Ascending aorta (tissue), 2 donors: ENCODE results near the gene MOGAT3. TPM values are rescaled to one million over a fixed set of nuclear protein-coding genes. Genes with fewer than 3 reads are reported as not detected.

Source experiments
- DNase-seq, 2 donors: peaks; one replicate each; pipeline ENCODE4 v3.0.0-alpha.2; 2019; ENCODE audit warnings: low spot score in 2 of 2
- H3K27ac ChIP-seq, 2 donors: fragments of 200-600 bp; sonication (generic); one replicate each; pipeline ENCODE4 v1.5.1; 2016 to 2017; ENCODE audit warnings: mild to moderate bottlenecking in 1 of 2
- H3K27me3 ChIP-seq: fragments of 200-600 bp; sonication (generic); one replicate; pipeline ENCODE4 v1.5.1; 2017
- H3K36me3 ChIP-seq, 2 donors: fragments of 200-600 bp; sonication (generic); one replicate each; pipeline ENCODE4 v1.5.1; 2016
- H3K4me1 ChIP-seq, 2 donors: fragments of 200-600 bp; sonication (generic); one replicate each; pipeline ENCODE4 v1.5.1; 2016 to 2017; ENCODE audit warnings: mild to moderate bottlenecking in 1 of 2
- H3K4me3 ChIP-seq, 2 donors: fragments of 200-600 bp; sonication (generic); one replicate each; pipeline ENCODE4 v1.5.1; 2016 to 2017; ENCODE audit warnings: mild to moderate bottlenecking in 1 of 2
- H3K9me3 ChIP-seq, 2 donors: fragments of 200-600 bp; sonication (generic); one replicate each; pipeline ENCODE4 v1.5.1; 2016
- intact Hi-C: fragments of 100-400 bp; cut with DNase I; formaldehyde crosslinking; loops from one replicate; pipeline ENCODE4 v1.15.1; 2023
- total RNA-seq: library from RNA; depleted of rRNA; stranded (reverse); fragments of >200 nt; gene quantifications from one replicate; pipeline ENCODE4 v1.1.0, GENCODE V29; 2016
- TF ChIP-seq, protein P1 (sequence below), 3 experiments: fragments of 200-600 bp in 2 of 3; fragments of 450-650 bp in 1 of 3; sonication (generic) in 2 of 3; IDR thresholded peaks; one replicate each; pipeline ENCODE4 v1.5.1; 2016 to 2019; ENCODE audit warnings: antibody characterized with exemption in 3 of 3, mild to moderate bottlenecking in 1 of 3, moderate library complexity in 1 of 3

The MOGAT3 gene
- total RNA-seq, 1 donor from 2014 or later = not detected

DNA sequence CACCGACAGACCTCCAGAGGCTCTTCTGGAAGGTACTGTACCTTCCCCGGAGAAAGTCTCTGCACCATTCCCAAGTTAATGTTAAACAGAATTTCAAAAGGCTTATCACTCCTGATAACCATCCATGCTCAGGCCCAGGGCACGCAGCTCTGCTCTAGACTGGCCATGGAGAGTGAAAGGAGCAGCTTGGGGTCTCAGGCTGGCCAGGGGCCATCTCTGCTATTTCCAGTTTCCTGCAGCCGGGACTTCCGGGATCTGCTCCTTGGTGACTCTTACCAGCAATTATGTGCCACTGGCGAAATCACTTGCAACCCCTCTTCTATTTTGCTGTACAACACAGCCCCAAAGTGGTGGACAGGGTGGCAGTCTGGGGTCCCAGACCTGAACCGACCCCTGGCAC is 30.8 kb upstream of the MOGAT3 start:
- no peak overlapping the region for H3K27ac ChIP-seq
- TF ChIP-seq, protein P1, sequence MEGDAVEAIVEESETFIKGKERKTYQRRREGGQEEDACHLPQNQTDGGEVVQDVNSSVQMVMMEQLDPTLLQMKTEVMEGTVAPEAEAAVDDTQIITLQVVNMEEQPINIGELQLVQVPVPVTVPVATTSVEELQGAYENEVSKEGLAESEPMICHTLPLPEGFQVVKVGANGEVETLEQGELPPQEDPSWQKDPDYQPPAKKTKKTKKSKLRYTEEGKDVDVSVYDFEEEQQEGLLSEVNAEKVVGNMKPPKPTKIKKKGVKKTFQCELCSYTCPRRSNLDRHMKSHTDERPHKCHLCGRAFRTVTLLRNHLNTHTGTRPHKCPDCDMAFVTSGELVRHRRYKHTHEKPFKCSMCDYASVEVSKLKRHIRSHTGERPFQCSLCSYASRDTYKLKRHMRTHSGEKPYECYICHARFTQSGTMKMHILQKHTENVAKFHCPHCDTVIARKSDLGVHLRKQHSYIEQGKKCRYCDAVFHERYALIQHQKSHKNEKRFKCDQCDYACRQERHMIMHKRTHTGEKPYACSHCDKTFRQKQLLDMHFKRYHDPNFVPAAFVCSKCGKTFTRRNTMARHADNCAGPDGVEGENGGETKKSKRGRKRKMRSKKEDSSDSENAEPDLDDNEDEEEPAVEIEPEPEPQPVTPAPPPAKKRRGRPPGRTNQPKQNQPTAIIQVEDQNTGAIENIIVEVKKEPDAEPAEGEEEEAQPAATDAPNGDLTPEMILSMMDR (IDR thresholded peaks at IDR 0.05) = no peak
- peaks cover 19 to 28% of the 10 kb centered on the region in 2 donors for H3K36me3 ChIP-seq
- no peaks in the 10 kb centered on the region for H3K9me3 ChIP-seq
- no peak for DNase-seq
- H3K4me1 ChIP-seq = no peaks in the 10 kb centered on the region
- intact Hi-C loops = no loop called here
- no peak overlapping the region for H3K4me3 ChIP-seq
- H3K27me3 ChIP-seq = no peaks in the 10 kb centered on the region

DNA sequence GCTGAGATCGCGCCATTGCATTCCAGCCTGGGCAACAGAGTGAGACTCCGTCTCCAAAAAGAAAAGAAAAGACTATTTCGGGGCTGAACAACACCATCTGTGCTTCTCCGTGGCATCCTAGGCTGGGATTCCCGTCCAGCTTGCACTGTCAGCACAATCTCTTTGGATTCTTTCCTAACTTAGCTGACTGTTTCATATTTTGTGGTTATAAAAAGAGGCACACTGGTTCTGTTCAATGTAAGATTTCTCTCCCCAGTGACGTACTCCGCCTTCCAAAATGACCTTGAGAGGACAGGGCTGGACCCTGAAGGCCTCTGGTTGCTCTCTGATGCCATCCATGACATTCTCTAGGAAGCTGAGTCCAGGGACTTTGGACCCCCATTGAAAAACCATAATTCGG is 25.9 kb upstream of the MOGAT3 start:
- no peak for DNase-seq
- intact Hi-C loops = no loop called here
- Histone ChIP-seq H3K4me1 (no peaks in the 10 kb centered on the region), H3K27ac (no peak overlapping the region), H3K9me3 (no peaks in the 10 kb centered on the region), H3K36me3 (peaks cover 47 to 59% of the 10 kb centered on the region in 2 donors), H3K4me3 (no peak overlapping the region), H3K27me3 (no peaks in the 10 kb centered on the region)
- TF ChIP-seq, protein P1 (IDR thresholded peaks at IDR 0.05) = no peak

GRCh38 chr7:101225650-101226049 is 24.8 kb upstream of the MOGAT3 start:
- intact Hi-C loops = no loop called here
- Histone ChIP-seq H3K4me1 (no peaks in the 10 kb centered on the region), H3K27ac (no peak overlapping the region), H3K36me3 (peaks cover 47 to 59% of the 10 kb centered on the region in 2 donors), H3K9me3 (no peaks in the 10 kb centered on the region), H3K27me3 (no peaks in the 10 kb centered on the region), H3K4me3 (no peak overlapping the region)
- TF ChIP-seq, protein P1 (IDR thresholded peaks at IDR 0.05) = no peak
- DNase-seq = no peak

- DNase-seq = no peak
- no peaks in the 10 kb centered on the region for H3K27me3 ChIP-seq
- no peak overlapping the region for H3K4me3 ChIP-seq
- intact Hi-C loops = no loop called here
- H3K36me3 ChIP-seq = peaks cover 35 to 51% of the 10 kb centered on the region in 2 donors
- TF ChIP-seq, protein P1 (IDR thresholded peaks at IDR 0.05) = no peak
- H3K4me1 ChIP-seq = peaks cover 4 to 7% of the 10 kb centered on the region in 2 donors
- H3K27ac ChIP-seq = no peak overlapping the region
- H3K9me3 ChIP-seq = no peaks in the 10 kb centered on the region
Measured at GRCh38 chr7:101223528-101223927, 22.7 kb upstream of the MOGAT3 start.

DNA sequence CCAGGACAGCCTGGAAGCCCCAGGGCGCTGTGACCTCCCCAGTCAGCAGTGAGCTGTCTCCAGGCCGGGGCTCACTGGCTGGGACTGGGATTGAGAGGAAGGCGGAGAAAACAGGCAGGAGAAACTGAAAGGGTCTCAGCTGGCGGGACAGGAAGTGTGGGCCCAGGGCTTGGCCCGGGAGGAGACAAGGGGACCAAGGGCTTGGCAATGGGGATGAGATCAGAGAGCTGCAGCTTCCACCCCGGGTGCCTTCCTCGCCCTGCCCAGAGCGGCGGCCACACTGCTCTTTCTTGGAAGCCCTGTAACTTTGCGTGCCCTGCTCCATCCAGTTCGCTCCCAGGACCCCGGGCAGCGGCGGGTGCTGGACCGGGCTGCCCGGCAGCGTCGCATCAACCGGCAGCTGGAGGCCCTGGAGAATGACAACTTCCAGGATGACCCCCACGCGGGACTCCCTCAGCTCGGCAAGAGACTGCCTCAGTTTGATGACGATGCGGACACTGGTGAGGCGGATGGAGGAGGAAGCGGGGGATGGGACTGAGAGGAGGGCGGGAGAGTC is 21.5 kb upstream of the MOGAT3 start:
- DNase-seq = no peak

More for the DNA sequence above, 21.5 kb upstream of the MOGAT3 start:
- no peak overlapping the region for H3K27ac ChIP-seq
- H3K27me3 ChIP-seq = no peaks in the 10 kb centered on the region
- no peaks in the 10 kb centered on the region for H3K9me3 ChIP-seq
- H3K4me3 ChIP-seq = no peak overlapping the region
- intact Hi-C loops = no loop called here
- H3K36me3 ChIP-seq = peaks cover 34 to 41% of the 10 kb centered on the region in 2 donors
- peaks cover 4 to 10% of the 10 kb centered on the region in 2 donors for H3K4me1 ChIP-seq
- TF ChIP-seq, protein P1 (IDR thresholded peaks at IDR 0.05) = no peak
